GM19397 (cell line): ENCODE data around the gene GPR155.
"Not testable (repeated sequence)": the region's sequence is repeated elsewhere in the genome, so short reads cannot be mapped to it uniquely, and the experiment has no call there.

Experiments
- ATAC-seq: cut with Tn5 transposase; IDR thresholded peaks from one replicate; pipeline ENCODE4 v1.9.1; 2021; ENCODE audit warnings: mild to moderate bottlenecking, moderate library complexity; ENCODE audit not compliant: unreplicated experiment

GPR155 gene

DNA sequence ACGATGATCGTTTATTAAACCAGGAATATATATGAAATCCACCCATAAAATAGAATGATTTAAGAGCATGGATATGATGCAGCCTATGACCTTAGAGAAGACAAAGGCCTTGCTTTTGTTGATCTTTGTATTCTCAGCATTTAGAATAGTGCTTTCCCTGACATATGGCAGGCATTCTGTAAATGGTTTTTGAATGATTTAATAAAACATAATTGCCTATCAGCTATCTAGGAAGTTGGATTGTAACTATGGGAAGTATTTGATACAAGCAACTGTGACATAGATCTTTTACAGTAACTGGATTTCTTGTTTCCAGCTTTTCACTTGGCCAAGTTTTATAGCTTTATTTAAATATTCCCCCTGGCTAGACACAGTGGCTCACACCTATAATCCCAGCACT lies 5.1 kb upstream of the GPR155 start:
- no peak for ATAC-seq

- no peak for ATAC-seq
These were observed 3.2 kb upstream of the GPR155 start for GRCh38 chr2:174490051-174490450.

- not testable (repeated sequence) for ATAC-seq
These were observed 2.7 kb upstream of the GPR155 start for GRCh38 chr2:174489520-174489919.

- ATAC-seq, result no peak
These were observed 962 bp upstream of the GPR155 start for GRCh38 chr2:174487820-174488162.

GRCh38 chr2:174487108-174487819 lies 435 bp upstream of the GPR155 start:
- peak; percentile 92 for ATAC-seq

GRCh38 chr2:174485788-174486562 lies 854 bp downstream of the GPR155 start:
- ATAC-seq, result peak; percentile 2

DNA sequence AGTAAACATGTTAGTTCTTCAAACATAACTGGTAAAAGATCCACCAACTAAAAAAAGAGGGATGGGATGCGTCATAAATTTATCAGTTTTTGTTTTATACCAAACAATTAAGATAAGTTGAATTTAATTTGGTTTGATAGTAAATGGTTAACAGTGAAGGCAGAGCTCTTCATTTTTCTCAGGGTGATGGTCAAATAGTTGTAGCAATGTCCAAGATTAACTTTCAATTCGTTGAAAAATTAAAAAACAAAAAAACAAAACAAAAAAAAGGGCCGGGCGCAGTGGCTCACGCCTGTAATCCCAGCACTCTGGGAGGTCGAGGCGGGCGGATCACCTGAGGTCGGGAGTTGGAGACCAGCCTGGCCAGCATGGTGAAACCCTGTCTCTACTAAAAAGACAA lies 1.8 kb downstream of the GPR155 start:
- ATAC-seq, result not testable (repeated sequence)

DNA sequence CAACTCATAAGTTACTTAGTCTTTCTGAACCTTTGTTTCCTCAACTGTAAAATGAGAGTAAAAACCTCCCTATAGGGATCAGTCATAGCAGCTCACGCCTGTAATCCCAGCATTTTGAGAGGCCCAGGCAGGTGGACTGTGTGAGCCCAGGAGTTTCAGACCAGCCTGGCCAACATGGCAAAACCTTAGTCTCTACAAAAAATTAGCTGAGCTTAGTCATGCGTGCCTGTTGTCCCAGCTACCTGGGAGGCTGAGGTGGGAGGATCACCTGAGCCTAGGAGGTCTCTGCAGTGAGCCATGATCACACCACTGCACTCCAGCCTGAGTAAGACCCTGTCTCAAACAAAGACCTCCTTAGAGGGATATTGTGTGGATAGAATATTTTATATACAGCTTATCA lies 2.3 kb downstream of the GPR155 start:
- ATAC-seq, result no peak

GRCh38 chr2:174482854-174483253 lies 4.0 kb downstream of the GPR155 start:
- ATAC-seq, result no peak

- ATAC-seq, result no peak
These were observed 9.1 kb downstream of the GPR155 start for GRCh38 chr2:174477759-174478158.

DNA sequence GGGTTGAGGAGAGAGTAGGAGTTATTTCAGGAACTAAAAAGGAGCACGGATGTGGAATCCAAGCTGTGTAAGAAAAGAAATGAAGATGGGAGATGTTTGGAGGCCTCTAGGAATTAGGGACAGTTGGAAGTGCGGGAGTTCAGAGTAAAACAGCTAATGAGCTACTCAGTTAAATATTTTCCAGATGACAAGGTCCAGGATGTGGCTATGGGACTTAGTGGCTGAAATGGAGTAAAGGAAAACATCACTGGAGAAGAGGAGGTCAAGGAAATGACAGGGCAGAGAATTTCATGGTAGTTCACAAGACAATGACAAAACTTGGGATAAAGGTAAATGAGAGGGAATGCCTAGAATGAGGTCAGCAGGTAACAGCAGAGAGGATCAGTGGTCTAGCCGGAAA lies 13.0 kb downstream of the GPR155 start:
- no peak for ATAC-seq

DNA sequence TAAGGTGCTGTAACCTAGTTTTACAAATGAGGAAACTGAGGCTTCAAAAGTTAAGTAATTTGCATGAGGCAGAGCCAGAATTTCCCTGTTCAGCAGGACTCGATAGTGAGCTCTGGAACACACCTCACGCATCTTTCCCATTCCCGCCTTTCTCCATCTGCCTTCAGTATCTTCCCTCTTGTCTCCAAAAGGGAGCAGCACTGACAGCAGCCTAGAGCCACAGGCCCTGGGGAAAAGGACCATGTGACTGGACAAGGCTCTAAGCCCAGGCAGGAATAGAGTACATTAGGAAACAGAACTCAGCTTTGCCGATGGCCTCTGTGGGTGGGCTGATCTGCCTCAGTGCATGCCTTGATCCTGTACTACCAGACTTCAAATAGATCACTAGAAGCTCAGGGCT lies 21.5 kb downstream of the GPR155 start:
- no peak for ATAC-seq

DNA sequence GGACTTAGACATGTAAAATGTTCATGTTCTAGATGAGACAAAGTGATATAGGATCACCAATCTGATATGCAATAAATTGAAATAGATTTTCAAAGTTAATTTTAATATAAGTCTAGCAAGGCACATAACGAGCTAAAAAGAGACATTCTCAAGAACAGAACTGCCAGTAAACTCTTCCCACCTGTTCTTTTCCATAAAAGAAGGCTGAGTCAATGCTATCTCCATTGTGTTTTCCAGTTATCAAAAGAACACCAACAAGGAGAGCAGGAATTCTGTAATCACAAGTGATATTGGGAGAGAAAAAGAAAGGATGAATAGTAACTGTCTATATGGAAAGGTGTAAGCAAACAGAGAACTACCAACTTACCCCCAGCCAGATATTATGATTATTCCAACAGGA lies 25.6 kb downstream of the GPR155 start:
- no peak for ATAC-seq

DNA sequence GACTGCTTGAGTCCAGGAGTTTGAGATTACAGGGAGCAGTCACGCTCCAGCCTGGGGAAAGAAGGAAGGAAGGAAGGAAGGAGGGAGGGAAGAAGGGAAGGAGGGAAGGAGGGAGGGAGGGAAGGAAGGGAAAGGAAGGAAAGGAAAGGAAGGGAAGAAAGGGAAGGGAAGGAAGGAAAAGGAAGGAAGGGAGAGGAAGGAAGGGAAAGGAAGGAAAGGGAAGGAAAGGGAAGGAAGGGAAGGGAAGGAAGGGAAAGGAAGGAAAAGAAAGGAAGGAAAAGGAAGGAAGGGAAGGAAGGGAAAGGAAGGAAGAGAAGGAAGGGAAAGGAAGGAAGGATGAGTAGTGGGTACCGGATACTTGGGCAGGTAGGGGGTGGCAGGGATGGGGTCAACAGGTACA lies 32.3 kb downstream of the GPR155 start:
- no peak for ATAC-seq

GRCh38 chr2:174450021-174450816 lies 36.6 kb downstream of the GPR155 start:
- no peak for ATAC-seq

DNA sequence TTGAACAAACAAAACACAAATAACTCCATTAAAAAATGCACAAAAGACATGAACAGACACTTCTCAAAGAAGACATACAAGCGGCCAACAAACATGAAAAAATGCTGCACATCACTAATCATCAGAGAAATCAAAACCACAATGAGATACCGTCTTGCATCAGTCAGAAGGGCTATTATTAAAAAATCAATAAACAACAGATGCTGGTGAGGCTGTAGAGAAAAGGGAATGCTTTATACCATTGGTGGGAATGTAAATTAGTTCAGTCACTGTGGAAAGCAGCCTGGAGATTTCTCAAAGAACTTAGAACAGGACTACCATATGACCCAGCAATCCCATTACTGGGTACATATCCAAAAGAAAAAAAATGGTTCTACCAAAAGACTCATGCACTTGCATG lies 37.8 kb downstream of the GPR155 start:
- ATAC-seq, result no peak

- ATAC-seq, result no peak
These were observed 40.3 kb downstream of the GPR155 start for GRCh38 chr2:174446531-174446930.

- ATAC-seq, result no peak
These were observed 41.6 kb downstream of the GPR155 start for GRCh38 chr2:174445248-174445647.

GRCh38 chr2:174444761-174445160 lies 42.1 kb downstream of the GPR155 start:
- no peak for ATAC-seq

DNA sequence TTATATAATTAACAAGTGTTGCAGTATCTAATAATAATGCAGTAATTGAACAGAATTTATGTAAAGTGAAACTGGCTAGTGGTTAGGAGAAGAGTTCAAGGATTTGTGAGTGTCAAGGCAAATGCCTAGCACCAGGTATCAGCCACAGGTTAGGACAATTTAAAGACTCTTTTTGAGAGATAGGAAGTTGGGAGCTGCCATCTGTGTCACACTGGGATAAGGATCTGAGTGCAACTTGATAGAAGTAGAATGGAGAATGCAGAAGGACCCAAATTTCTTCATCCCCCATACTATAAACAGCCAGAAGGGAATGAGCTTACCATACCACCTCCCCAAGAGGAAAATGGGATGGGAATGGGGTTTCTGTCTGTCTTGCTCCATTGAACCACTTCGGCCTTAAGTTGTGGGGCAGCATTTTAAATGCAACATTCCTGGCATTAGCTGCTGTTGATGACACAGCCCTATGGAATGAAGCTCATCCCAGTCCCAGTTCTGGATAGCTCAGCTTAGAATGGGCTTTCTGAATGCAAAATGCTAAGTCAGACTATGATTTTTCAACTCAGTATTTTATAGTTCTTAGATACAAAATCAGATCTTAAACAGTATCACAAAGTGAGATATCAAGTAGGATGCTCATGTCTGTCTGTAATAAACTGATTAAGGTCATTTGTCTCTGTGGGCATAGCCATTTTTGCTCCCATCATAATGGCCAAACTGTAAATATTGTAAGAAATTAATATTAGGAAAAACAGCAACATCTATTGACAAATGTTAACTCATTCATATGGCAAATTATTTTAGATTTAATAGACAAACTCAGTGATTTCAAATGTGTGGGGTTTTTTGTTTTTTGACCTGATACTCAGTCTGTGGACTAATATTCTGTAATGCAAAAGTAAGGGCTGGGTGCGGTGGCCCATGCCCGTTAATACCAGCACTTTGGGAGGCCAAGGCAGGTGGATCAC lies 44.0 kb downstream of the GPR155 start:
- ATAC-seq, result no peak

- no peak for ATAC-seq
These were observed 46.9 kb downstream of the GPR155 start for GRCh38 chr2:174439950-174440349.
